ENCODE results near the gene KRTCAP2.
"Not testable (repeated sequence)": the region's sequence is repeated elsewhere in the genome, so short reads cannot be mapped to it uniquely, and the experiment has no call there.

Gene KRTCAP2

DNA sequence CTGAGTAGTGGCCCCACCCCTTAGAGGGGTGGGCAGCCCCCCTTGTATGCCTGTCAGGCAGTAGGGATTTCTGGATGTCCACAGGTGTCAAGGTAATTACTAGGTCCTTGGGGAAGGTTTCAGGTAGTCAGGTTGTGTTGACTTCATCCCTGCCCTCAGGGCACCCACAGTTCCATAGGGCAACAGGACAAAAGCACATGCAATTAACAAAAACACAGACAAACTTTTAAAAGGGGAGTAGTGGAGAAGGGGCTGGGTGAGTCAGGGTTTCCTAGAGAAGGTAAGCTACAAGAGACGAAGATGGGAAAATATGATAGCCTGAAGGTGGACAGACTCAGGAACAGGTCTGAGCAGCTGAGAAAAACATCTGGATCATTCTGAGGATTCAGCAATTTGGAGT, 14.1 kb downstream of the KRTCAP2 start:
- H3K4me3 ChIP-seq (ENCODE audit: low read depth, low read length): no peak overlapping the region
- H3K36me3 ChIP-seq (ENCODE audit: control insufficient read depth, insufficient read depth, low read length): no peaks in the 10 kb centered on the region
- H3K79me2 ChIP-seq: no peaks in the 10 kb centered on the region
- H3K9ac ChIP-seq: no peak overlapping the region
- TF ChIP-seq, protein P1, sequence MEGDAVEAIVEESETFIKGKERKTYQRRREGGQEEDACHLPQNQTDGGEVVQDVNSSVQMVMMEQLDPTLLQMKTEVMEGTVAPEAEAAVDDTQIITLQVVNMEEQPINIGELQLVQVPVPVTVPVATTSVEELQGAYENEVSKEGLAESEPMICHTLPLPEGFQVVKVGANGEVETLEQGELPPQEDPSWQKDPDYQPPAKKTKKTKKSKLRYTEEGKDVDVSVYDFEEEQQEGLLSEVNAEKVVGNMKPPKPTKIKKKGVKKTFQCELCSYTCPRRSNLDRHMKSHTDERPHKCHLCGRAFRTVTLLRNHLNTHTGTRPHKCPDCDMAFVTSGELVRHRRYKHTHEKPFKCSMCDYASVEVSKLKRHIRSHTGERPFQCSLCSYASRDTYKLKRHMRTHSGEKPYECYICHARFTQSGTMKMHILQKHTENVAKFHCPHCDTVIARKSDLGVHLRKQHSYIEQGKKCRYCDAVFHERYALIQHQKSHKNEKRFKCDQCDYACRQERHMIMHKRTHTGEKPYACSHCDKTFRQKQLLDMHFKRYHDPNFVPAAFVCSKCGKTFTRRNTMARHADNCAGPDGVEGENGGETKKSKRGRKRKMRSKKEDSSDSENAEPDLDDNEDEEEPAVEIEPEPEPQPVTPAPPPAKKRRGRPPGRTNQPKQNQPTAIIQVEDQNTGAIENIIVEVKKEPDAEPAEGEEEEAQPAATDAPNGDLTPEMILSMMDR (IDR thresholded peaks at IDR 0.05): no peak
- H3K27ac ChIP-seq: no peak overlapping the region
- H2AFZ ChIP-seq: no peak overlapping the region
- H3K27me3 ChIP-seq (ENCODE audit: control insufficient read depth, insufficient read depth, low read length): no peaks in the 10 kb centered on the region
- no peaks in the 10 kb centered on the region for H3K9me3 ChIP-seq (ENCODE audit: control insufficient read depth, low read length)
- no peak overlapping the region for H3K4me2 ChIP-seq (ENCODE audit: low read length)
- no peaks in the 10 kb centered on the region for H3K4me1 ChIP-seq

DNA sequence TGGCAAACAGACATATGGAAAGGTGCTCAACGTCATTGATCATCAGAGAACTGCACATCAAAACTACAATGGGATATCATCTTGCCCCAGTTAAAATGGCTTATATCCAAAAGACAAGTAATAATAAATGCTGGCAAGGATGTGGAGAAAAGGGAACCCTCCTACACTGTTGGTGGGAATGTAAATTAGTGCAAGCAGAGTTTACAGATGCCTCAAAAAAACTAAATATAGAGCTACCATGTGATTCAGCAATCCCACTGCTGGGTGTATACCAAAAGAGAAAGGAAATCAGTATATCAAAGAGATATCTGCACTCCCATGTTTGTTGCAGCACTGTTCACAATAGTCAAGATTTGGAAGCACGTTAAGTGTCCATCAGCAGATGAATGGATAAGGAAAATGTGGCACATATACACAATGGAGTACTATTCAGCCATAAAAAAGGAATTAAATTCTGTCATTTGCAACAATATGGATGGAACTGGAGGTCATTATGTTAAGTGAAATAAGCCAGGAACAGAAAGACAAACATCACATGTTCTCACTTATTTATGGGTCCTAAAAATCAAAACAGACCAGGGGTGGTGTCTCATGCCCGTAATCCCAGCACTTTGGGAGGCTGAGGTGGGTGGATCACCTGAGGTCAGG, 17.0 kb downstream of the KRTCAP2 start:
- H3K4me3 ChIP-seq (ENCODE audit: low read depth, low read length); H3K36me3 ChIP-seq (ENCODE audit: control insufficient read depth, insufficient read depth, low read length); H3K4me1 ChIP-seq; H3K27me3 ChIP-seq (ENCODE audit: control insufficient read depth, insufficient read depth, low read length); H3K9ac ChIP-seq; H3K9me3 ChIP-seq (ENCODE audit: control insufficient read depth, low read length); H3K4me2 ChIP-seq (ENCODE audit: low read length); H3K27ac ChIP-seq; H2AFZ ChIP-seq; H3K79me2 ChIP-seq: not testable (repeated sequence)

DNA sequence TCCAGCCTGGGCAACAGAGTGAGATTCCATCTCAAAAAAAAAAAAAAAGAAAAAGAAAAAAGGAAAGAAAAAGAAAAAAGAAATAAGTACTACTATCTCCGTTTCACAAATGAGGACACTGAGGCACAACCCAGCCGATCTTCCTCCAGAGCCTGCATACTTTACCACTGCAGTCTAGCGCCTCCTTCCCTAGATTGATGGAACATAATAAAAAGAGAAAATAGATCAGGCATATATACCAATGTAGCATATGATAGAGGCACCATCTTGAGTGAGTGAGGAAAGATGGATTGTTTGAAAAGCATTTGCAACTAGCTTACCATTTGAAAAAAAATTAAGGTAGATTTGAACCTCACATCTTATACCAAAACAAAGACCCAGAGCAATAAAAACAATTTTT, 27.6 kb downstream of the KRTCAP2 start:
- Histone ChIP-seq H3K4me1 (no peaks in the 10 kb centered on the region), H3K27ac (no peak overlapping the region)

DNA sequence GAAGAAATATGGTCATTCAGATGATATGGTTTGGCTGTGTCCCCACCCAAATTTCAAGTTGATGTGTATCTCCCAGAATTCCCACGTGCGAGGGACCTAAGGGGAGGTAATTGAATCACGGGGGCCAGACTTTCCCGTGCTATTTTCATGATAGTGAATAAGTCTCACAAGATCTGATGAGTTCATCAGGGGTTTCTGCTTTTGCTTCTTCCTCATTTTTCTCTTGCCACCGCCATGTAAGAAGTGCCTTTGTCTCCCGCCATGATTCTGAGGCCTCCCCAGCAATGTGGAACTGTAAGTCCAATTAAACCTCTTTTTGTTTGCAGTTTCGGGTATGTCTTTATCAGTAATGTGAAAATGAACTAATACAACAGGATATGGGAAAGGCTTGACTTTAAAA, 31.4 kb downstream of the KRTCAP2 start:
- H3K9me3 ChIP-seq (ENCODE audit: control insufficient read depth, low read length): no peaks in the 10 kb centered on the region
- H3K9ac ChIP-seq: no peak overlapping the region
- no peak overlapping the region for H3K27ac ChIP-seq
- TF ChIP-seq, protein P1 (IDR thresholded peaks at IDR 0.05): no peak
- no peak overlapping the region for H3K4me3 ChIP-seq (ENCODE audit: low read depth, low read length)
- no peaks in the 10 kb centered on the region for H3K36me3 ChIP-seq (ENCODE audit: control insufficient read depth, insufficient read depth, low read length)
- H2AFZ ChIP-seq: no peak overlapping the region
- H3K79me2 ChIP-seq: no peaks in the 10 kb centered on the region
- no peak overlapping the region for H3K4me2 ChIP-seq (ENCODE audit: low read length)
- H3K27me3 ChIP-seq (ENCODE audit: control insufficient read depth, insufficient read depth, low read length): no peaks in the 10 kb centered on the region
- H3K4me1 ChIP-seq: no peaks in the 10 kb centered on the region

More for the DNA sequence above, 27.6 kb downstream of the KRTCAP2 start:
- H3K4me2 ChIP-seq (ENCODE audit: low read length): no peak overlapping the region
- TF ChIP-seq, protein P1 (IDR thresholded peaks at IDR 0.05): no peak
- H3K27me3 ChIP-seq (ENCODE audit: control insufficient read depth, insufficient read depth, low read length): no peaks in the 10 kb centered on the region
- no peaks in the 10 kb centered on the region for H3K36me3 ChIP-seq (ENCODE audit: control insufficient read depth, insufficient read depth, low read length)
- no peaks in the 10 kb centered on the region for H3K9me3 ChIP-seq (ENCODE audit: control insufficient read depth, low read length)
- no peak overlapping the region for H3K4me3 ChIP-seq (ENCODE audit: low read depth, low read length)
- no peak overlapping the region for H3K9ac ChIP-seq
- H3K79me2 ChIP-seq: no peaks in the 10 kb centered on the region
- H2AFZ ChIP-seq: no peak overlapping the region

DNA sequence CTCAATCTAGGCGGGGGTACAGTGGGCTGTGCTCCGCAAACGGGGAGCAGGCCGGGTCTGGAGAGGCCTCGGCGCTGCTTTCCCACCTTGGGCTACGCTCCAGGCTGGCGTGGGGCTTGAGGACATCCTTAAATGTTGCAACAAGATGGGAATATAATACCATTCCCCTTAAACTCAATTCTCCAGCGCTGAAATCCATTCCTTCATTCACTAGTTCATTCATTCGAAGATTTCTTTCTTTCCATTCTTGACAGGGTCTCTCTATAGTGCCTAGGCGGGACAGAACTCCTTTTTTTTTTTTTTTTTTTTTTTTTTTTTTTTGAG, 32.5 kb downstream of the KRTCAP2 start:
- Histone ChIP-seq H3K9ac (no peak overlapping the region), H3K9me3 (ENCODE audit: control insufficient read depth, low read length) (no peaks in the 10 kb centered on the region), H3K27ac (peak overlapping the region; percentile 82), H3K79me2 (no peaks in the 10 kb centered on the region), H3K36me3 (ENCODE audit: control insufficient read depth, insufficient read depth, low read length) (no peaks in the 10 kb centered on the region), H3K4me2 (ENCODE audit: low read length) (peak overlapping the region; percentile 92), H3K4me3 (ENCODE audit: low read depth, low read length) (peak overlapping the region; percentile 95), H3K4me1 (no peaks in the 10 kb centered on the region), H3K27me3 (ENCODE audit: control insufficient read depth, insufficient read depth, low read length) (no peaks in the 10 kb centered on the region), H2AFZ (peak overlapping the region; percentile 83)
- TF ChIP-seq, protein P1 (IDR thresholded peaks at IDR 0.05): no peak

Data from parathyroid adenoma (tissue), 2 donors.